Vagina (tissue), 2 donors: ENCODE data around the gene PXDN. TPM values are rescaled to one million over a fixed set of nuclear protein-coding genes. Genes with fewer than 3 reads are reported as not detected.
"Not testable (repeated sequence)": the region's sequence is repeated elsewhere in the genome, so short reads cannot be mapped to it uniquely, and the experiment has no call there.

Experiments
- DNase-seq, 2 donors: peaks; one replicate each; pipeline ENCODE4 v3.0.0-alpha.2; 2017; ENCODE audit errors: extremely low spot score in 2 of 2
- H3K27ac ChIP-seq: fragments of 200-600 bp; sonication (generic); one replicate; pipeline ENCODE4 v1.5.1; 2019
- H3K27me3 ChIP-seq: fragments of 200-600 bp; sonication (generic); one replicate; pipeline ENCODE4 v1.5.1; 2019
- H3K36me3 ChIP-seq, 2 donors: fragments of 200-600 bp; sonication (generic); one replicate each; pipeline ENCODE4 v1.5.1; 2017 to 2019
- H3K4me1 ChIP-seq: fragments of 200-600 bp; sonication (generic); one replicate; pipeline ENCODE4 v1.5.1; 2019
- H3K4me3 ChIP-seq, 2 donors: fragments of 200-600 bp; sonication (generic); 1 replicate in 1 of 2; 2 replicates in 1 of 2; pipeline ENCODE4 v1.5.1; 2016 to 2019
- H3K9me3 ChIP-seq: fragments of 200-600 bp; sonication (generic); one replicate; pipeline ENCODE4 v1.5.1; 2019
- POLR2A ChIP-seq, 2 donors: fragments of 450-650 bp; IDR thresholded peaks; one replicate each; pipeline ENCODE4 v1.6.1; 2017; ENCODE audit warnings: antibody characterized with exemption in 2 of 2, mild to moderate bottlenecking in 2 of 2, moderate library complexity in 2 of 2
- POLR2AphosphoS5 ChIP-seq, 2 donors: sonication (generic); formaldehyde crosslinking; IDR thresholded peaks; one replicate each; pipeline ENCODE4 v1.9.0; 2017; ENCODE audit warnings: antibody characterized with exemption in 2 of 2, mild to moderate bottlenecking in 2 of 2, low read depth in 1 of 2; ENCODE audit not compliant: insufficient read depth in 1 of 2
- intact Hi-C: fragments of 100-400 bp; cut with DNase I; formaldehyde crosslinking; loops from one replicate; pipeline ENCODE4 v1.15.1; 2023
- total RNA-seq: library from RNA; depleted of rRNA; stranded (reverse); fragments of >200 nt; gene quantifications from one replicate; pipeline ENCODE4 v1.2.3, GENCODE V29; 2016
- TF ChIP-seq, protein P1 (sequence below), 3 experiments: fragments of 450-650 bp in 2 of 3; fragments of 200-600 bp in 1 of 3; sonication (generic) in 1 of 3; IDR thresholded peaks; one replicate each; pipeline ENCODE4 v1.5.1; 2017 to 2019; ENCODE audit warnings: antibody characterized with exemption in 3 of 3, mild to moderate bottlenecking in 2 of 3, moderate library complexity in 2 of 3

The PXDN gene
- total RNA-seq, 1 donor from 2014 or later = 33.6 TPM

DNA sequence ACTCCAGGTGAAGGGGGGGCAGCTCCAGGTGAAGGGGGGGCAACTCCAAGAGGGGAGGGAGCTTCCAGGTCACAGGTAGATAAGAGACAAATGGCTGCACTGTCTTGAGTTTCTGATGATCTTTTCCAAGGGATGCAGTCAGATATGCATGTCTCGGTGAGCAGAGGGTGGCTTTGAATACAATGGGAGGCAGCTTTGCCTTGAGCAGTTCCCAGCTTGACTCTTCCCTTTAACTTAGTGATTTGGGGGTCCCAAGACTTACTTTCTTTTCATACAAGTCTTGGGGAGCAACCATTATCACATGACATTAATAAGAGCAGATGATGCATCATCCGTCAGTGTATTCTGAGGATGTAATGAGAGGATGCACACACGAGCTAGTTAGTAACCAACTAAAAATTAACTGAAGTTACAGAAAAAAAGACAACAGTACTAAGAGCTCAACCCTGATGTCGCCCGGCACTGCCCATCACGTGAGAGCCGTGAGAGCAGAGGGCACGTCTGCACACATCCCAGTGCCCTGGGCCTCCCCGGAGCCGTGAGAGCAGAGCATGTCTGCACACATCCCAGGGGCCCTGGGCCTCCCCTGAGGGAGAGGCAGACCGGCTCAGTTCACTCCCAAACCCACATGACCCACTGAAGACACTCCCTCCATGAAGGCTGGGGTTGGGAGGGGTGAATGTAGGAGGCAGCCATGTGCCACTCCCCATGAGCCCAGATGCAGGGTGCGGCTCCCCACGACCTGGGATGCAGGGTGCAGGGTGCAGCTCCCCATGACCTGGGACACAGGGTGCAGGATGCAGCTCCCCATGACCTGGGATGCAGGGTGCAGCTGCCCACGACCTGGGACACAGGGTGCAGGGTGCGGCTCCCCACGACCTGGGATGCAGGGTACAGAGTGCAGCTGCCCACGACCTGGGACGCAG is 39.4 kb downstream of the PXDN start:
- H3K4me3 ChIP-seq = no peak overlapping the region
- peaks cover 40% of the 10 kb centered on the region for H3K4me1 ChIP-seq
- no peak for DNase-seq
- no peaks in the 10 kb centered on the region for H3K36me3 ChIP-seq
- intact Hi-C loops = no loop called here
- H3K27ac ChIP-seq = no peak overlapping the region
- no peak for TF ChIP-seq POLR2A (IDR thresholded peaks at IDR 0.05)
- TF ChIP-seq, protein P1, sequence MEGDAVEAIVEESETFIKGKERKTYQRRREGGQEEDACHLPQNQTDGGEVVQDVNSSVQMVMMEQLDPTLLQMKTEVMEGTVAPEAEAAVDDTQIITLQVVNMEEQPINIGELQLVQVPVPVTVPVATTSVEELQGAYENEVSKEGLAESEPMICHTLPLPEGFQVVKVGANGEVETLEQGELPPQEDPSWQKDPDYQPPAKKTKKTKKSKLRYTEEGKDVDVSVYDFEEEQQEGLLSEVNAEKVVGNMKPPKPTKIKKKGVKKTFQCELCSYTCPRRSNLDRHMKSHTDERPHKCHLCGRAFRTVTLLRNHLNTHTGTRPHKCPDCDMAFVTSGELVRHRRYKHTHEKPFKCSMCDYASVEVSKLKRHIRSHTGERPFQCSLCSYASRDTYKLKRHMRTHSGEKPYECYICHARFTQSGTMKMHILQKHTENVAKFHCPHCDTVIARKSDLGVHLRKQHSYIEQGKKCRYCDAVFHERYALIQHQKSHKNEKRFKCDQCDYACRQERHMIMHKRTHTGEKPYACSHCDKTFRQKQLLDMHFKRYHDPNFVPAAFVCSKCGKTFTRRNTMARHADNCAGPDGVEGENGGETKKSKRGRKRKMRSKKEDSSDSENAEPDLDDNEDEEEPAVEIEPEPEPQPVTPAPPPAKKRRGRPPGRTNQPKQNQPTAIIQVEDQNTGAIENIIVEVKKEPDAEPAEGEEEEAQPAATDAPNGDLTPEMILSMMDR (IDR thresholded peaks at IDR 0.05) = no peak
- TF ChIP-seq POLR2AphosphoS5 (IDR thresholded peaks at IDR 0.05; ENCODE audit: insufficient read depth in 1 of 2, low read depth in 1 of 2) = no peak
- no peaks in the 10 kb centered on the region for H3K9me3 ChIP-seq
- H3K27me3 ChIP-seq = no peaks in the 10 kb centered on the region

DNA sequence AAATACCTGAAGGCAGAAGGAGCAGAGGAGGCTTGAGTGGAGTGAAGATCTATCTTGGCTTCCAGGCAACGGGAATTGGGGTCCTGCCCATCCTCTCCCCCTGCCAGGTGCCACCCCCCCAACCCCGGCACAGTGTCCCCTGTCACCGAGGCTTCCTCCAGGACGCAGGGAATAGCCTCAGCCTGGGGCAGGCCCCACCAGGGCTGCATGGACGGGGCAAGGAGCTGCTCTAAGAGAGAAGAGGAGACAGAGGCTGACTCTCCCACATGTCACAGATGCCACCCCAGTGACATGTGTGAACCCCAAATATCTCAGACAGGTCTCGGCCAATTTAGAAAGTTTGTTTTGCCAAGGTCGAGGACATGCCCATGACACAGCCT is 42.1 kb downstream of the PXDN start:
- Histone ChIP-seq H3K27ac (no peak overlapping the region), H3K36me3 (no peaks in the 10 kb centered on the region), H3K27me3 (no peaks in the 10 kb centered on the region), H3K9me3 (no peaks in the 10 kb centered on the region), H3K4me3 (no peak overlapping the region), H3K4me1 (peaks cover 18% of the 10 kb centered on the region)
- intact Hi-C loops = no loop called here
- DNase-seq = no peak
- TF ChIP-seq, protein P1 (IDR thresholded peaks at IDR 0.05) = no peak
- TF ChIP-seq POLR2AphosphoS5 (IDR thresholded peaks at IDR 0.05; ENCODE audit: insufficient read depth in 1 of 2, low read depth in 1 of 2) = no peak
- TF ChIP-seq POLR2A (IDR thresholded peaks at IDR 0.05) = no peak

DNA sequence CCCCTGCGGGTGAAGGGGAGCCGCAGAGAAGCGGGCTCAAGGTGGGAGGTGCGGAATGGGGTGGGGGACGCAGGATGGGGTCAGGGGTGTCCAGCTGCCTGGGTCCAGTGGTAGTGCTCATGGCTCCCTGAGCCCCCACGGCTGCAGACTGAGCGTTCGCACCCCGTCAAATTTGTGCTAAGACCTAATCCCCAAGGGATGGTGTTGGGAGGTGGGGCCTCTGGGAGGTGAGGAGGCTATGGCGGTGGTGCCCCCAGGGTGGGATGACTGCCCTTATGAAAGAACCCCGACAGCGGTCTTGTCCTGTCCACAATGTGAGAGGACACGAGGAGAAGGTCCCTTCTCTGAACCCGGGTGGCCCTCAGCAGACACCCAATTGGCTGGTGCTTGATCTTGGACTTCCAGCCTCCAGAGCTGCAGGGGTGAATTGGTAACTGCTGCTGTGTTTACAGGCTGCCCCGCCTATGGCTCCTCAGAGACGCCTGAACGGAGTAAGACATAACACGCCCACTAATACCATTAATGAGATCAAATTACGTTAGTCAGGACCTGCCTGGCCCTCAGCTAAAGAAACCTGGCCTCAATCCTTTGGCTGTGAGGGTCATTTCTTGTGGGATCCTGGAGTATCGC is 42.6 kb downstream of the PXDN start:
- TF ChIP-seq POLR2AphosphoS5 (IDR thresholded peaks at IDR 0.05; ENCODE audit: insufficient read depth in 1 of 2, low read depth in 1 of 2) (no peak), POLR2A (IDR thresholded peaks at IDR 0.05) (no peak)
- TF ChIP-seq, protein P1 (IDR thresholded peaks at IDR 0.05) = no peak
- H3K9me3 ChIP-seq = no peaks in the 10 kb centered on the region
- no peaks in the 10 kb centered on the region for H3K36me3 ChIP-seq
- H3K27me3 ChIP-seq = no peaks in the 10 kb centered on the region
- intact Hi-C loops = no loop called here
- H3K4me1 ChIP-seq = peaks cover 18% of the 10 kb centered on the region
- no peak for DNase-seq
- H3K4me3 ChIP-seq = no peak overlapping the region
- H3K27ac ChIP-seq = no peak overlapping the region

DNA sequence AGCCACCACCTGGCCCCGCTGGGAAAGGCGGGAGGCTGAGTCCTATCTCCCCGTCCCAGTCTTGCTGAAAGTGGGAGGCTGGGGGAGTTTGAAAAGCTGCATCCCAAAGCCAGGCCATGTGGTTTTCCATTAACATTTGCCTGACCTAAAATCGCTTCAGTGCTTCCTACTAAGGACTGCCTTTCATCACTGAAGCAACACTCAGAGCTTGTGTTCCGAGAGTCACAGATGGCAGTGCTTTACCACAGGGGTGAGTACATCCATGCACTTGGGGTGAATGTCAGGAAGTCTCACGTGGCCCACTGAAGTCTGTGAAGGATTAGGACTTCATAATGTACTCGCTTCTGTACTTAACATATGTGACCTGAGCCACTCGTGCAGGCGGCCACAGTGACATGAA is 43.3 kb downstream of the PXDN start:
- intact Hi-C loops = no loop called here
- no peak overlapping the region for H3K4me3 ChIP-seq
- H3K27ac ChIP-seq = no peak overlapping the region
- peaks cover 16% of the 10 kb centered on the region for H3K4me1 ChIP-seq
- H3K36me3 ChIP-seq = no peaks in the 10 kb centered on the region
- no peaks in the 10 kb centered on the region for H3K9me3 ChIP-seq
- DNase-seq = no peak
- no peaks in the 10 kb centered on the region for H3K27me3 ChIP-seq
- TF ChIP-seq POLR2A (IDR thresholded peaks at IDR 0.05) (no peak), POLR2AphosphoS5 (IDR thresholded peaks at IDR 0.05; ENCODE audit: insufficient read depth in 1 of 2, low read depth in 1 of 2) (no peak)
- TF ChIP-seq, protein P1 (IDR thresholded peaks at IDR 0.05) = no peak

DNA sequence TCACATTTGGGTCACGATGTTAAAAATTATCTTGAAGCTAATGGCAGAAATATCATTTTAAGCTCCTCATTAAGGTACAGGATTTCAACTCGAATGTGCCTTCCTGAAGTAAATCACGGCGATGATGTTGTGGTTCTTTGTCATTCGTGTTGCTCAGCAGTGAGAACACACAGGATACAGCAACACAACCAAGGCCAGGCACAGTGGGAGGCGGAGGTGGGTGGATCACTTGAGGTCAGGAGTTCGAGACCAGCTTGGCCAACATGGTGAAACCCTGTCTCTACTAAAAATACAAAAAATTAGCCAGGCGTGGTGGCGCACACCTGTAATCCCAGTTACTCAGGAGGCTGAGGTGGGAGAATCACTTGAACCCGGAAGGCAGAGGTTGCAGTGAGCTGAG is 43.9 kb downstream of the PXDN start:
- intact Hi-C loops, DNase-seq, H3K27me3 ChIP-seq, H3K27ac ChIP-seq, H3K4me3 ChIP-seq, H3K36me3 ChIP-seq, H3K9me3 ChIP-seq: not testable (repeated sequence)
- H3K4me1 ChIP-seq = peaks cover 10% of the 10 kb centered on the region
